ENCODE measurements around the gene CEP85L. TPM values are rescaled to one million over a fixed set of nuclear protein-coding genes. Genes with fewer than 3 reads are reported as not detected.

CEP85L gene
- total and polyA plus RNA-seq, 2 of the 13 experiments (the other 11 are each of a cell fraction or from before 2014, with no cell fraction given) = 0.44 to 1.7 TPM

GRCh38 chr6:118469468-118469867 lies 181.9 kb downstream of the CEP85L start (continued):
- TF ChIP-seq ZNF318 (CRISPR knock-in tag; IDR thresholded peaks at IDR 0.05) (no peak), SRSF9 (IDR thresholded peaks at IDR 0.05; ENCODE audit: borderline replicate concordance, insufficient read depth, low read depth, low read length, poor library complexity, severe bottlenecking) (no peak), NFIC (IDR thresholded peaks at IDR 0.05; ENCODE audit: low read length) (no peak), ZNF256 (CRISPR knock-in tag; conservative IDR thresholded peaks at IDR 0.05) (no peak), KDM5A (IDR thresholded peaks at IDR 0.05; ENCODE audit: borderline replicate concordance, low read length) (no peak), HOXA9 (CRISPR knock-in tag; IDR thresholded peaks at IDR 0.05; ENCODE audit: borderline replicate concordance) (no peak), ZNF441 (CRISPR knock-in tag; IDR thresholded peaks at IDR 0.05; ENCODE audit: borderline replicate concordance) (0 out of 2 replicates have a peak, but pooled peaks have one; percentile 5), KLF16 (CRISPR knock-in tag; IDR thresholded peaks at IDR 0.05) (no peak), CHCHD3 (CRISPR knock-in tag; IDR thresholded peaks at IDR 0.05) (no peak), ZBTB49 (CRISPR knock-in tag; IDR thresholded peaks at IDR 0.05; ENCODE audit: borderline replicate concordance) (no peak), ZNF143 (CRISPR knock-in tag; IDR thresholded peaks at IDR 0.05) (no peak), MIER2 (CRISPR knock-in tag; IDR thresholded peaks at IDR 0.05) (no peak), ZNF746 (CRISPR knock-in tag; IDR thresholded peaks at IDR 0.05) (no peak), ZNF781 (CRISPR knock-in tag; IDR thresholded peaks at IDR 0.05; ENCODE audit: borderline replicate concordance, not compliant biosample characterization) (no peak), ZNF766 (CRISPR knock-in tag; IDR thresholded peaks at IDR 0.05; ENCODE audit: borderline replicate concordance) (no peak), ZFP36L2 (CRISPR knock-in tag; IDR thresholded peaks at IDR 0.05) (no peak), ZBTB20 (CRISPR knock-in tag; IDR thresholded peaks at IDR 0.05; ENCODE audit: borderline replicate concordance, low read depth) (no peak), MIXL1 (CRISPR knock-in tag; IDR thresholded peaks at IDR 0.05) (no peak), RFX5 (IDR thresholded peaks at IDR 0.05; ENCODE audit: low read depth, low read length) (no peak), ZNF232 (CRISPR knock-in tag; IDR thresholded peaks at IDR 0.05; ENCODE audit: borderline replicate concordance) (no peak), ZNF33A (CRISPR knock-in tag; IDR thresholded peaks at IDR 0.05; ENCODE audit: borderline replicate concordance) (no peak), ATF1 (CRISPR knock-in tag; IDR thresholded peaks at IDR 0.05) (no peak)

Data from HepG2 (cell line).